Left kidney (tissue), 8 donors: ENCODE measurements around the gene ZNF117. TPM values are rescaled to one million over a fixed set of nuclear protein-coding genes. Genes with fewer than 3 reads are reported as not detected.
"Not testable (repeated sequence)": the region's sequence is repeated elsewhere in the genome, so short reads cannot be mapped to it uniquely, and the experiment has no call there.

ENCODE experiments used
- DNase-seq: peaks from one replicate; pipeline ENCODE4 v3.0.0-alpha.2; 2013
- long read RNA-seq, 8 donors: transcript quantifications; one replicate each; lab custom pipeline, GENCODE V29; 2026
- polyA plus RNA-seq: library from polyadenylated mRNA; unstranded; fragments of 120-200 nt; gene quantifications from one replicate; pipeline ENCODE4 v1.2.1, GENCODE V29; 2013; ENCODE audit not compliant: insufficient read length

ZNF117 gene
- 90.1 TPM for polyA plus RNA-seq
- long read RNA-seq, donor 1, full-length matches to known transcripts = 6 of 17 reads
- long read RNA-seq, donor 1, partial matches to known transcripts = 11 of 17 reads
- long read RNA-seq, donor 1, other reads (novel, unspliced or antisense) = 0 of 17 reads
- long read RNA-seq, donor 2, full-length matches to known transcripts = 8 of 8 reads
- long read RNA-seq, donor 2, partial matches to known transcripts = 0 of 8 reads
- long read RNA-seq, donor 2, other reads (novel, unspliced or antisense) = 0 of 8 reads
- long read RNA-seq, donor 3, full-length matches to known transcripts = 7 of 7 reads
- long read RNA-seq, donor 3, partial matches to known transcripts = 0 of 7 reads
- long read RNA-seq, donor 3, other reads (novel, unspliced or antisense) = 0 of 7 reads
- long read RNA-seq, donor 4 = 0 reads
- long read RNA-seq, donor 5, full-length matches to known transcripts = 4 of 49 reads
- long read RNA-seq, donor 5, partial matches to known transcripts = 45 of 49 reads
- long read RNA-seq, donor 5, other reads (novel, unspliced or antisense) = 0 of 49 reads
- long read RNA-seq, donor 6 = 0 reads
- long read RNA-seq, donor 7, full-length matches to known transcripts = 10 of 10 reads
- long read RNA-seq, donor 7, partial matches to known transcripts = 0 of 10 reads
- long read RNA-seq, donor 7, other reads (novel, unspliced or antisense) = 0 of 10 reads
- long read RNA-seq, donor 8, full-length matches to known transcripts = 3 of 3 reads
- long read RNA-seq, donor 8, partial matches to known transcripts = 0 of 3 reads
- long read RNA-seq, donor 8, other reads (novel, unspliced or antisense) = 0 of 3 reads

GRCh38 chr7:64990936-64991335, at the start of gene ZNF117:
TSS of gene ZNF117 (minus strand) at chr7:64991036.
- no peak for DNase-seq

- peak; percentile 40 for DNase-seq
Observed at GRCh38 chr7:65038767-65039166, 47.9 kb upstream of the ZNF117 start.

GRCh38 chr7:65037740-65038688, 47.2 kb upstream of the ZNF117 start:
- DNase-seq = peak; percentile 89

- DNase-seq = not testable (repeated sequence)
Observed at GRCh38 chr7:65036526-65036925, 45.7 kb upstream of the ZNF117 start.

GRCh38 chr7:65035469-65035868, 44.6 kb upstream of the ZNF117 start:
- DNase-seq = not testable (repeated sequence)

GRCh38 chr7:65034120-65034782, 43.4 kb upstream of the ZNF117 start:
- DNase-seq = not testable (repeated sequence)

GRCh38 chr7:65033391-65033790, 42.6 kb upstream of the ZNF117 start:
- not testable (repeated sequence) for DNase-seq

- DNase-seq = not testable (repeated sequence)
Observed at GRCh38 chr7:65025023-65025422, 34.2 kb upstream of the ZNF117 start.

- not testable (repeated sequence) for DNase-seq
Observed at GRCh38 chr7:65020978-65021377, 30.1 kb upstream of the ZNF117 start.

- DNase-seq = not testable (repeated sequence)
Observed at GRCh38 chr7:65009881-65010280, 19.0 kb upstream of the ZNF117 start.

GRCh38 chr7:65009394-65009793, 18.6 kb upstream of the ZNF117 start:
- DNase-seq = not testable (repeated sequence)

GRCh38 chr7:65007036-65007435, 16.2 kb upstream of the ZNF117 start:
- DNase-seq = not testable (repeated sequence)

- peak; percentile 94 for DNase-seq
Observed at GRCh38 chr7:65006094-65006992, 15.5 kb upstream of the ZNF117 start, which contains the start of gene ERV3-1. TSS of gene ERV3-1 (minus strand) at chr7:65006687. CDS start at chr7:64993026, 13,661 bp downstream.

GRCh38 chr7:65004575-65004974, 13.7 kb upstream of the ZNF117 start:
- DNase-seq = no peak

GRCh38 chr7:65002972-65003585, 12.2 kb upstream of the ZNF117 start:
- DNase-seq = no peak

GRCh38 chr7:65001291-65001814, 10.5 kb upstream of the ZNF117 start:
- no peak for DNase-seq

- DNase-seq = no peak
Observed at GRCh38 chr7:64999165-65000004, 8.5 kb upstream of the ZNF117 start.

- DNase-seq = no peak
Observed at GRCh38 chr7:64998865-64999164, 8.0 kb upstream of the ZNF117 start.
